Breast epithelium (tissue), 3 donors: Measurements from ENCODE around the gene ADAMTS2.
A peak's percentile ranks its signal among the peaks of the same experiment; 100 is the strongest.

Source experiments
- CTCF ChIP-seq, 3 donors: fragments of 450-650 bp; IDR thresholded peaks; one replicate each; pipeline ENCODE4 v1.5.1; 2016 to 2017; ENCODE audit warnings: antibody characterized with exemption in 3 of 3, mild to moderate bottlenecking in 3 of 3, moderate library complexity in 3 of 3
- POLR2A ChIP-seq: fragments of 450-650 bp; IDR thresholded peaks from one replicate; pipeline ENCODE4 v1.6.1; 2016; ENCODE audit warnings: antibody characterized with exemption, mild to moderate bottlenecking, moderate library complexity
- POLR2AphosphoS5 ChIP-seq, 3 donors: sonication (generic); formaldehyde crosslinking; IDR thresholded peaks; one replicate each; pipeline ENCODE4 v1.6.1; 2017; ENCODE audit warnings: antibody characterized with exemption in 3 of 3

- TF ChIP-seq CTCF (IDR thresholded peaks at IDR 0.05) (peak; percentile 33 to 97 (median 53)), POLR2A (no peak), POLR2AphosphoS5 (IDR thresholded peaks at IDR 0.05) (no peak)
Measured at GRCh38 chr5:179166886-179167841, 178.1 kb downstream of the ADAMTS2 start.
